ENCODE results near the gene C16orf78. TPM values are rescaled to one million over a fixed set of nuclear protein-coding genes. Genes with fewer than 3 reads are reported as not detected.

C16orf78 gene
- total and polyA plus RNA-seq, 2 of the 4 experiments (the other 2 are of a cell fraction) = not detected

GRCh38 chr16:49422896-49423295 is 49.3 kb downstream of the C16orf78 start:
- Histone ChIP-seq H2AFZ (replicated peaks; ENCODE audit: low read length, poor library complexity) (no peak overlapping the region), H4K91ac (ENCODE audit: insufficient read depth, low read depth, low read length) (no peak overlapping the region), H3K14ac (replicated peaks; ENCODE audit: low read depth, low read length) (no peak overlapping the region), H2BK5ac (ENCODE audit: low read depth, low read length, poor library complexity, severe bottlenecking) (no peak overlapping the region), H3K27ac (ENCODE audit: insufficient read depth, low read length) (no peak overlapping the region), H3K4me1 (ENCODE audit: control insufficient read depth, insufficient read depth, low read length) (no peaks in the 10 kb centered on the region), H3K27me3 (ENCODE audit: control insufficient read depth, insufficient read depth, low read length) (no peaks in the 10 kb centered on the region), H2BK120ac (ENCODE audit: low read depth, low read length) (no peak overlapping the region), H3K9me3 (ENCODE audit: control insufficient read depth, insufficient read depth, low read length) (no peaks in the 10 kb centered on the region), H2BK15ac (ENCODE audit: low read depth, low read length) (no peak overlapping the region), H2AK5ac (ENCODE audit: low read depth, low read length) (no peak overlapping the region), H2BK20ac (ENCODE audit: low read depth, low read length) (no peak overlapping the region), H3K9me1 (ENCODE audit: insufficient read depth, low read length) (no peaks in the 10 kb centered on the region), H3K36me3 (ENCODE audit: control insufficient read depth, insufficient read depth, low read length) (no peaks in the 10 kb centered on the region), H3K4ac (ENCODE audit: low read depth, low read length) (no peak overlapping the region), H3K9ac (ENCODE audit: low read depth, low read length) (no peak overlapping the region), H3K56ac (ENCODE audit: extremely low read depth, insufficient read depth, low read length) (no peak overlapping the region), H2AK9ac (replicated peaks; ENCODE audit: low read depth, low read length, poor library complexity) (no peak overlapping the region), H3K18ac (ENCODE audit: low read depth, low read length) (no peak overlapping the region), H3K79me1 (ENCODE audit: low read depth in 1 of 2, low read length in 2 of 2) (no peaks in the 10 kb centered on the region), H3K23ac (ENCODE audit: low read depth, low read length) (no peak overlapping the region), H4K20me1 (ENCODE audit: insufficient read depth, low read length) (no peaks in the 10 kb centered on the region), H4K8ac (ENCODE audit: low read depth in 2 of 2, low read length in 2 of 2) (no peak overlapping the region), H3K4me2 (ENCODE audit: low read depth, low read length) (no peak overlapping the region), H4K5ac (ENCODE audit: low read depth, low read length) (no peak overlapping the region), H3K4me3 (ENCODE audit: insufficient read depth, low read depth, low read length) (no peak overlapping the region)
- BruUV-seq (replicated peaks) = no TSS peak
- TF ChIP-seq RAD21 (IDR thresholded peaks at IDR 0.05; ENCODE audit: low read length) (no peak), ELK1 (IDR thresholded peaks at IDR 0.05; ENCODE audit: borderline replicate concordance, low read depth, low read length) (no peak), USF2 (IDR thresholded peaks at IDR 0.05; ENCODE audit: low read depth, low read length) (no peak), CHD1 (IDR thresholded peaks at IDR 0.05; ENCODE audit: low read depth, low read length) (no peak), MAZ (IDR thresholded peaks at IDR 0.05; ENCODE audit: borderline replicate concordance, low read depth, low read length) (no peak), BHLHE40 (IDR thresholded peaks at IDR 0.05; ENCODE audit: low read depth, low read length) (no peak)
- in situ Hi-C loops (cut with MboI; ENCODE audit: low sequenced_read_pairs) (no loop called here), dilution Hi-C loops (cut with HindIII; ENCODE audit: low sequenced_read_pairs, unreplicated experiment) (no loop called here), intact Hi-C loops (cut with micrococcal nuclease) (no loop called here)
- ChIA-PET POLR2A (ENCODE audit: unreplicated experiment) (no interaction called here), CTCF (no interaction called here)
- no peak for DNase-seq
- 16% methylated on average over 3 of the region's 5 CpGs; no CpG with 5 or more reads in 1 of the 2 experiments for WGBS, 2 experiments (ENCODE audit: extremely low coverage in 2 of 2, insufficient read length in 1 of 2)
- no peak for ATAC-seq (ENCODE audit: low read depth)
